Measurements from ENCODE around the gene ASAP2. TPM values are rescaled to one million over a fixed set of nuclear protein-coding genes. Genes with fewer than 3 reads are reported as not detected.

Gene ASAP2
- total RNA-seq, 1 experiment from 2014 or later: 14.3 TPM

DNA sequence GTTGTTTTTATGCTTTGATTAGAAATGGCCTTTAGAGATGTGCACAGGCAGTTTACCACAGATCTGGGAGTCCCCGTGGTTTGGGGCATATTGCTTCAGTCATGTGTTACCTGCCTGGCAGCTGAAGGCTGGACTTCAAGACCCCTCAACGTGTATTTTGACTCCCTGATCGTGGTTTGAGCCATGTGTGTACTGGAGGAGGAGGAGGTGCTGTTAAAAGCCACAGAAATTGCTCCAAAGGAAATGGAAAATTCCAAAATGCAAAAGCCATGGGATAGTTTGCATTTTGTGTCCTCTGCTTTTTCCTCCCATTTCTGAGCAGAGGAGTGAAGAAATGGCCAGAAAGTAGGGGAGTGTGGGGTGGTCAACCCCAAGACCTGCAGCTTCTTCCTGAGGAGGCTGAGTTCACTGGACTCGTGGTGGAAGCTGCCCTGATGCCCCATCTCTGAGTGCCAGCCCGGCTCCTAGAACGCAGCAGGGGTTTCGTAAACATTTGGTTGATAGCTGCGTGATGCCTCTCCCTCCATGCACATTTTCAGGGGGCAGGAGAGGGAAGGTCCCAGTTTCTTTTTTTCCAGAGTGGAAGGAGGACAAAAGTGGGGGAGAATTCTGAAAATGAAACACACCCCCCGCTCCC, 171.0 kb downstream of the ASAP2 start (continued):
- TF ChIP-seq, protein P1, sequence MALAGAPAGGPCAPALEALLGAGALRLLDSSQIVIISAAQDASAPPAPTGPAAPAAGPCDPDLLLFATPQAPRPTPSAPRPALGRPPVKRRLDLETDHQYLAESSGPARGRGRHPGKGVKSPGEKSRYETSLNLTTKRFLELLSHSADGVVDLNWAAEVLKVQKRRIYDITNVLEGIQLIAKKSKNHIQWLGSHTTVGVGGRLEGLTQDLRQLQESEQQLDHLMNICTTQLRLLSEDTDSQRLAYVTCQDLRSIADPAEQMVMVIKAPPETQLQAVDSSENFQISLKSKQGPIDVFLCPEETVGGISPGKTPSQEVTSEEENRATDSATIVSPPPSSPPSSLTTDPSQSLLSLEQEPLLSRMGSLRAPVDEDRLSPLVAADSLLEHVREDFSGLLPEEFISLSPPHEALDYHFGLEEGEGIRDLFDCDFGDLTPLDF (CRISPR knock-in tag; IDR thresholded peaks at IDR 0.05): no peak
- TF ChIP-seq GABPB1 (CRISPR knock-in tag; IDR thresholded peaks at IDR 0.05) (no peak), ZNF121 (CRISPR knock-in tag; IDR thresholded peaks at IDR 0.05) (no peak), TCF7 (CRISPR knock-in tag; IDR thresholded peaks at IDR 0.05; ENCODE audit: low read depth) (no peak)
- TF ChIP-seq, protein P2, sequence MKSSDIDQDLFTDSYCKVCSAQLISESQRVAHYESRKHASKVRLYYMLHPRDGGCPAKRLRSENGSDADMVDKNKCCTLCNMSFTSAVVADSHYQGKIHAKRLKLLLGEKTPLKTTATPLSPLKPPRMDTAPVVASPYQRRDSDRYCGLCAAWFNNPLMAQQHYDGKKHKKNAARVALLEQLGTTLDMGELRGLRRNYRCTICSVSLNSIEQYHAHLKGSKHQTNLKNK (CRISPR knock-in tag; IDR thresholded peaks at IDR 0.05): no peak

DNA sequence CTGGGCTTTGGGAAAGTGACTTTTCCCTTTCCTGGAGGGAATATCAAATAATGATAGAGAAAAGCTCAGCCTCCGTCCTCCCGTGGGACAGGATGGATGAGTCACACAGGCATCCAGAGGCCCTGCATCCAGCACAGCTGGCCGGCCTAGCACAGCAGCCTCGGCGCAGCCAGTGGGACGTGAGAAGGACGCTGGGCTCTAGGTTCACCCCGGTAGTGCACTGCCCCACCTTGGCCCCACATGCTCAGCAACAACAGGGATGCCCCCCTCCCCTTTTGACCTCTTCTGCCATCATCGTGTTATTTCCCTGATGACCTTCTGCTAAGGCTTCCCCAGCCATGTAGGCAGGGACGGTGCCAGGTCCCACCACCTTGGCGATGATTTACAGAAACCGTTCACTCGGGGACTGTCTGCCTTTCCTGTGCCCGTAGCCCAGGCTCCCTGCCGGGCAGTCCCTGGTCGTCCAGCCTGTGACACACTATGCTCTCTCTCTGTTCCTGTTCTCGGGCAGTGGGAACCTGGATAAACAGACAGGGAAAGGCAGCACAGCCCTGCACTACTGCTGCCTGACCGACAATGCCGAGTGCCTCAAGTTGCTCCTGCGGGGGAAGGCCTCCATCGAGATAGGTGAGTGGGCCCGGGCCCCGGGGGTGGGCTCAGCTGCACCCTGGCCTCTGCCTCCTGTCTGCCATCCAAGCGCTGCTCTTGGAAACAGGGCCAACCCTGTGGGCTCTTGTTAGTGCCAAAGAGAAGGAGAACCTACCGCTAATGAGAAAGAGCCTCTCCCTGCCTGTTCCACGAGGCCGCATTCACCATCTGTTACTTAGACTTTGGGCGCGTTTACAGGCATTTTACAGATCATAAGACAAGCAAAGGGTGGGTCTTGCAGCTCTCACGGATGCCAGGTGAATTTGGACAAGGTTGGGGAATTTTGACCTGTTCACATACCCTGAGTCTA, 172.1 kb downstream of the ASAP2 start:
- CTCF ChIA-PET: interaction anchor here (1.3 to 1.6 kb wide), 2 partner anchors 45 to 239 kb away, joined by 3 to 4 read pairs; no protein-coding TSS in a partner anchor
- peak overlapping the region; percentile 63 for H3K27ac Mint-ChIP-seq
- POLR2A ChIA-PET: no interaction called here

More for the DNA sequence above, 172.1 kb downstream of the ASAP2 start:
- Mint-ChIP-seq H3K4me3 (no peak overlapping the region), H3K36me3 (peaks cover 22% of the 10 kb centered on the region), H3K4me1 (peaks cover 26% of the 10 kb centered on the region), H3K9me3 (no peaks in the 10 kb centered on the region), H3K27me3 (ENCODE audit: low read depth) (no peaks in the 10 kb centered on the region)
- peak; percentile 72 for ATAC-seq
- TF ChIP-seq, protein P3, sequence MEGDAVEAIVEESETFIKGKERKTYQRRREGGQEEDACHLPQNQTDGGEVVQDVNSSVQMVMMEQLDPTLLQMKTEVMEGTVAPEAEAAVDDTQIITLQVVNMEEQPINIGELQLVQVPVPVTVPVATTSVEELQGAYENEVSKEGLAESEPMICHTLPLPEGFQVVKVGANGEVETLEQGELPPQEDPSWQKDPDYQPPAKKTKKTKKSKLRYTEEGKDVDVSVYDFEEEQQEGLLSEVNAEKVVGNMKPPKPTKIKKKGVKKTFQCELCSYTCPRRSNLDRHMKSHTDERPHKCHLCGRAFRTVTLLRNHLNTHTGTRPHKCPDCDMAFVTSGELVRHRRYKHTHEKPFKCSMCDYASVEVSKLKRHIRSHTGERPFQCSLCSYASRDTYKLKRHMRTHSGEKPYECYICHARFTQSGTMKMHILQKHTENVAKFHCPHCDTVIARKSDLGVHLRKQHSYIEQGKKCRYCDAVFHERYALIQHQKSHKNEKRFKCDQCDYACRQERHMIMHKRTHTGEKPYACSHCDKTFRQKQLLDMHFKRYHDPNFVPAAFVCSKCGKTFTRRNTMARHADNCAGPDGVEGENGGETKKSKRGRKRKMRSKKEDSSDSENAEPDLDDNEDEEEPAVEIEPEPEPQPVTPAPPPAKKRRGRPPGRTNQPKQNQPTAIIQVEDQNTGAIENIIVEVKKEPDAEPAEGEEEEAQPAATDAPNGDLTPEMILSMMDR (IDR thresholded peaks at IDR 0.05): no peak
- TF ChIP-seq, protein P4, sequence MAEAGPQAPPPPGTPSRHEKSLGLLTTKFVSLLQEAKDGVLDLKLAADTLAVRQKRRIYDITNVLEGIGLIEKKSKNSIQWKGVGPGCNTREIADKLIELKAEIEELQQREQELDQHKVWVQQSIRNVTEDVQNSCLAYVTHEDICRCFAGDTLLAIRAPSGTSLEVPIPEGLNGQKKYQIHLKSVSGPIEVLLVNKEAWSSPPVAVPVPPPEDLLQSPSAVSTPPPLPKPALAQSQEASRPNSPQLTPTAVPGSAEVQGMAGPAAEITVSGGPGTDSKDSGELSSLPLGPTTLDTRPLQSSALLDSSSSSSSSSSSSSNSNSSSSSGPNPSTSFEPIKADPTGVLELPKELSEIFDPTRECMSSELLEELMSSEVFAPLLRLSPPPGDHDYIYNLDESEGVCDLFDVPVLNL (CRISPR knock-in tag; IDR thresholded peaks at IDR 0.05; ENCODE audit: borderline replicate concordance, low read depth): no peak
- TF ChIP-seq GTF2I (CRISPR knock-in tag; conservative IDR thresholded peaks at IDR 0.05) (no peak), KAT7 (CRISPR knock-in tag; IDR thresholded peaks at IDR 0.05; ENCODE audit: borderline replicate concordance) (no peak), ZNF138 (CRISPR knock-in tag; conservative IDR thresholded peaks at IDR 0.05) (no peak), NFATC4 (CRISPR knock-in tag; IDR thresholded peaks at IDR 0.05) (no peak), ZNF671 (CRISPR knock-in tag; IDR thresholded peaks at IDR 0.05) (no peak)
- TF ChIP-seq, protein P5, sequence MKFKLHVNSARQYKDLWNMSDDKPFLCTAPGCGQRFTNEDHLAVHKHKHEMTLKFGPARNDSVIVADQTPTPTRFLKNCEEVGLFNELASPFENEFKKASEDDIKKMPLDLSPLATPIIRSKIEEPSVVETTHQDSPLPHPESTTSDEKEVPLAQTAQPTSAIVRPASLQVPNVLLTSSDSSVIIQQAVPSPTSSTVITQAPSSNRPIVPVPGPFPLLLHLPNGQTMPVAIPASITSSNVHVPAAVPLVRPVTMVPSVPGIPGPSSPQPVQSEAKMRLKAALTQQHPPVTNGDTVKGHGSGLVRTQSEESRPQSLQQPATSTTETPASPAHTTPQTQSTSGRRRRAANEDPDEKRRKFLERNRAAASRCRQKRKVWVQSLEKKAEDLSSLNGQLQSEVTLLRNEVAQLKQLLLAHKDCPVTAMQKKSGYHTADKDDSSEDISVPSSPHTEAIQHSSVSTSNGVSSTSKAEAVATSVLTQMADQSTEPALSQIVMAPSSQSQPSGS (CRISPR knock-in tag; IDR thresholded peaks at IDR 0.05; ENCODE audit: borderline replicate concordance, low read depth): no peak
- TF ChIP-seq, protein P6, sequence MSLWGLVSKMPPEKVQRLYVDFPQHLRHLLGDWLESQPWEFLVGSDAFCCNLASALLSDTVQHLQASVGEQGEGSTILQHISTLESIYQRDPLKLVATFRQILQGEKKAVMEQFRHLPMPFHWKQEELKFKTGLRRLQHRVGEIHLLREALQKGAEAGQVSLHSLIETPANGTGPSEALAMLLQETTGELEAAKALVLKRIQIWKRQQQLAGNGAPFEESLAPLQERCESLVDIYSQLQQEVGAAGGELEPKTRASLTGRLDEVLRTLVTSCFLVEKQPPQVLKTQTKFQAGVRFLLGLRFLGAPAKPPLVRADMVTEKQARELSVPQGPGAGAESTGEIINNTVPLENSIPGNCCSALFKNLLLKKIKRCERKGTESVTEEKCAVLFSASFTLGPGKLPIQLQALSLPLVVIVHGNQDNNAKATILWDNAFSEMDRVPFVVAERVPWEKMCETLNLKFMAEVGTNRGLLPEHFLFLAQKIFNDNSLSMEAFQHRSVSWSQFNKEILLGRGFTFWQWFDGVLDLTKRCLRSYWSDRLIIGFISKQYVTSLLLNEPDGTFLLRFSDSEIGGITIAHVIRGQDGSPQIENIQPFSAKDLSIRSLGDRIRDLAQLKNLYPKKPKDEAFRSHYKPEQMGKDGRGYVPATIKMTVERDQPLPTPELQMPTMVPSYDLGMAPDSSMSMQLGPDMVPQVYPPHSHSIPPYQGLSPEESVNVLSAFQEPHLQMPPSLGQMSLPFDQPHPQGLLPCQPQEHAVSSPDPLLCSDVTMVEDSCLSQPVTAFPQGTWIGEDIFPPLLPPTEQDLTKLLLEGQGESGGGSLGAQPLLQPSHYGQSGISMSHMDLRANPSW (CRISPR knock-in tag; conservative IDR thresholded peaks at IDR 0.05; ENCODE audit: low read depth): no peak
- TF ChIP-seq, protein P7, sequence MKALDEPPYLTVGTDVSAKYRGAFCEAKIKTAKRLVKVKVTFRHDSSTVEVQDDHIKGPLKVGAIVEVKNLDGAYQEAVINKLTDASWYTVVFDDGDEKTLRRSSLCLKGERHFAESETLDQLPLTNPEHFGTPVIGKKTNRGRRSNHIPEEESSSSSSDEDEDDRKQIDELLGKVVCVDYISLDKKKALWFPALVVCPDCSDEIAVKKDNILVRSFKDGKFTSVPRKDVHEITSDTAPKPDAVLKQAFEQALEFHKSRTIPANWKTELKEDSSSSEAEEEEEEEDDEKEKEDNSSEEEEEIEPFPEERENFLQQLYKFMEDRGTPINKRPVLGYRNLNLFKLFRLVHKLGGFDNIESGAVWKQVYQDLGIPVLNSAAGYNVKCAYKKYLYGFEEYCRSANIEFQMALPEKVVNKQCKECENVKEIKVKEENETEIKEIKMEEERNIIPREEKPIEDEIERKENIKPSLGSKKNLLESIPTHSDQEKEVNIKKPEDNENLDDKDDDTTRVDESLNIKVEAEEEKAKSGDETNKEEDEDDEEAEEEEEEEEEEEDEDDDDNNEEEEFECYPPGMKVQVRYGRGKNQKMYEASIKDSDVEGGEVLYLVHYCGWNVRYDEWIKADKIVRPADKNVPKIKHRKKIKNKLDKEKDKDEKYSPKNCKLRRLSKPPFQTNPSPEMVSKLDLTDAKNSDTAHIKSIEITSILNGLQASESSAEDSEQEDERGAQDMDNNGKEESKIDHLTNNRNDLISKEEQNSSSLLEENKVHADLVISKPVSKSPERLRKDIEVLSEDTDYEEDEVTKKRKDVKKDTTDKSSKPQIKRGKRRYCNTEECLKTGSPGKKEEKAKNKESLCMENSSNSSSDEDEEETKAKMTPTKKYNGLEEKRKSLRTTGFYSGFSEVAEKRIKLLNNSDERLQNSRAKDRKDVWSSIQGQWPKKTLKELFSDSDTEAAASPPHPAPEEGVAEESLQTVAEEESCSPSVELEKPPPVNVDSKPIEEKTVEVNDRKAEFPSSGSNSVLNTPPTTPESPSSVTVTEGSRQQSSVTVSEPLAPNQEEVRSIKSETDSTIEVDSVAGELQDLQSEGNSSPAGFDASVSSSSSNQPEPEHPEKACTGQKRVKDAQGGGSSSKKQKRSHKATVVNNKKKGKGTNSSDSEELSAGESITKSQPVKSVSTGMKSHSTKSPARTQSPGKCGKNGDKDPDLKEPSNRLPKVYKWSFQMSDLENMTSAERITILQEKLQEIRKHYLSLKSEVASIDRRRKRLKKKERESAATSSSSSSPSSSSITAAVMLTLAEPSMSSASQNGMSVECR (CRISPR knock-in tag; IDR thresholded peaks at IDR 0.05; ENCODE audit: borderline replicate concordance): no peak
- TF ChIP-seq, protein P8, sequence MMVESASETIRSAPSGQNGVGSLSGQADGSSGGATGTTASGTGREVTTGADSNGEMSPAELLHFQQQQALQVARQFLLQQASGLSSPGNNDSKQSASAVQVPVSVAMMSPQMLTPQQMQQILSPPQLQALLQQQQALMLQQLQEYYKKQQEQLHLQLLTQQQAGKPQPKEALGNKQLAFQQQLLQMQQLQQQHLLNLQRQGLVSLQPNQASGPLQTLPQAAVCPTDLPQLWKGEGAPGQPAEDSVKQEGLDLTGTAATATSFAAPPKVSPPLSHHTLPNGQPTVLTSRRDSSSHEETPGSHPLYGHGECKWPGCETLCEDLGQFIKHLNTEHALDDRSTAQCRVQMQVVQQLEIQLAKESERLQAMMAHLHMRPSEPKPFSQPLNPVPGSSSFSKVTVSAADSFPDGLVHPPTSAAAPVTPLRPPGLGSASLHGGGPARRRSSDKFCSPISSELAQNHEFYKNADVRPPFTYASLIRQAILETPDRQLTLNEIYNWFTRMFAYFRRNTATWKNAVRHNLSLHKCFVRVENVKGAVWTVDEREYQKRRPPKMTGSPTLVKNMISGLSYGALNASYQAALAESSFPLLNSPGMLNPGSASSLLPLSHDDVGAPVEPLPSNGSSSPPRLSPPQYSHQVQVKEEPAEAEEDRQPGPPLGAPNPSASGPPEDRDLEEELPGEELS (CRISPR knock-in tag; IDR thresholded peaks at IDR 0.05): no peak
- no peak for DNase-seq (ENCODE audit: low spot score)

Data from WTC11 (cell line).